ENCODE measurements around the gene DDR2.

DDR2 gene

GRCh38 chr1:162676087-162676486 is 43.8 kb downstream of the DDR2 start:
- DNase-seq (ENCODE audit: low read depth), result no peak
- H3K4me3 ChIP-seq (ENCODE audit: low read depth, low read length), result no peak overlapping the region
- TF ChIP-seq CTCF (IDR thresholded peaks at IDR 0.05; ENCODE audit: low read depth, low read length) (no peak), MAX (IDR thresholded peaks at IDR 0.05; ENCODE audit: low read depth, low read length) (no peak), MYC (IDR thresholded peaks at IDR 0.05; ENCODE audit: low read depth, low read length) (no peak), POLR2A (IDR thresholded peaks at IDR 0.05; ENCODE audit: extremely low read depth, insufficient read length) (no peak)

GRCh38 chr1:162676750-162677149 is 44.5 kb downstream of the DDR2 start:
- no peak for DNase-seq (ENCODE audit: low read depth)
- TF ChIP-seq MAX (IDR thresholded peaks at IDR 0.05; ENCODE audit: low read depth, low read length) (no peak), MYC (IDR thresholded peaks at IDR 0.05; ENCODE audit: low read depth, low read length) (no peak), CTCF (IDR thresholded peaks at IDR 0.05; ENCODE audit: low read depth, low read length) (no peak), POLR2A (IDR thresholded peaks at IDR 0.05; ENCODE audit: extremely low read depth, insufficient read length) (no peak)
- no peak overlapping the region for H3K4me3 ChIP-seq (ENCODE audit: low read depth, low read length)

- no peak for TF ChIP-seq MYC (IDR thresholded peaks at IDR 0.05; ENCODE audit: low read depth, low read length)
- TF ChIP-seq MAX (IDR thresholded peaks at IDR 0.05; ENCODE audit: low read depth, low read length), result no peak
- TF ChIP-seq POLR2A (IDR thresholded peaks at IDR 0.05; ENCODE audit: extremely low read depth, insufficient read length), result no peak
- TF ChIP-seq CTCF (IDR thresholded peaks at IDR 0.05; ENCODE audit: low read depth, low read length), result no peak
- no peak overlapping the region for H3K4me3 ChIP-seq (ENCODE audit: low read depth, low read length)
- no peak for DNase-seq (ENCODE audit: low read depth)
These were observed 45.5 kb downstream of the DDR2 start for GRCh38 chr1:162677607-162678371.

GRCh38 chr1:162678439-162678838 is 46.2 kb downstream of the DDR2 start:
- DNase-seq (ENCODE audit: low read depth), result no peak
- no peak for TF ChIP-seq MYC (IDR thresholded peaks at IDR 0.05; ENCODE audit: low read depth, low read length)
- no peak for TF ChIP-seq POLR2A (IDR thresholded peaks at IDR 0.05; ENCODE audit: extremely low read depth, insufficient read length)
- TF ChIP-seq MAX (IDR thresholded peaks at IDR 0.05; ENCODE audit: low read depth, low read length), result no peak
- TF ChIP-seq CTCF (IDR thresholded peaks at IDR 0.05; ENCODE audit: low read depth, low read length), result no peak
- H3K4me3 ChIP-seq (ENCODE audit: low read depth, low read length), result no peak overlapping the region

GRCh38 chr1:162679298-162679697 is 47.0 kb downstream of the DDR2 start:
- no peak for TF ChIP-seq MYC (IDR thresholded peaks at IDR 0.05; ENCODE audit: low read depth, low read length)
- TF ChIP-seq CTCF (IDR thresholded peaks at IDR 0.05; ENCODE audit: low read depth, low read length), result no peak
- TF ChIP-seq MAX (IDR thresholded peaks at IDR 0.05; ENCODE audit: low read depth, low read length), result no peak
- no peak for TF ChIP-seq POLR2A (IDR thresholded peaks at IDR 0.05; ENCODE audit: extremely low read depth, insufficient read length)
- H3K4me3 ChIP-seq (ENCODE audit: low read depth, low read length), result no peak overlapping the region
- DNase-seq (ENCODE audit: low read depth), result no peak
